ENCODE measurements around the gene GOLGA8N.

The GOLGA8N gene

GRCh38 chr15:32656091-32656490 lies 62.8 kb downstream of the GOLGA8N start:
- no peak for DNase-seq (ENCODE audit: extremely low read depth, insufficient read length)
- Histone ChIP-seq H3K27me3 (replicated peaks; ENCODE audit: control insufficient read depth, insufficient read depth, low read length) (no peaks in the 10 kb centered on the region), H3K36me3 (ENCODE audit: control insufficient read depth, insufficient read depth, low read length) (peaks cover 4% of the 10 kb centered on the region), H3K4me3 (replicated peaks; ENCODE audit: low read depth, low read length) (no peak overlapping the region)
- no peak for TF ChIP-seq CTCF (IDR thresholded peaks at IDR 0.05; ENCODE audit: insufficient read depth, low read length, poor library complexity, severe bottlenecking)

GRCh38 chr15:32656496-32656895 lies 63.2 kb downstream of the GOLGA8N start:
- no peak for DNase-seq (ENCODE audit: extremely low read depth, insufficient read length)
- Histone ChIP-seq H3K27me3 (replicated peaks; ENCODE audit: control insufficient read depth, insufficient read depth, low read length) (no peaks in the 10 kb centered on the region), H3K36me3 (ENCODE audit: control insufficient read depth, insufficient read depth, low read length) (peaks cover 4% of the 10 kb centered on the region), H3K4me3 (replicated peaks; ENCODE audit: low read depth, low read length) (no peak overlapping the region)
- TF ChIP-seq CTCF (IDR thresholded peaks at IDR 0.05; ENCODE audit: insufficient read depth, low read length, poor library complexity, severe bottlenecking): no peak

Data from GM06990 (cell line).